H1 (cell line): Measurements from ENCODE around the gene RAPH1. TPM values are rescaled to one million over a fixed set of nuclear protein-coding genes. Genes with fewer than 3 reads are reported as not detected.

Experiments used
- CHD2 ChIP-seq: IDR thresholded peaks from 2 replicates; pipeline ENCODE4 v1.6.1; 2012; ENCODE audit warnings: low read length, improper control_type of control experiment
- GABPA ChIP-seq: IDR thresholded peaks from 2 replicates; pipeline ENCODE4 v1.6.1; 2011; ENCODE audit warnings: mild to moderate bottlenecking, low read length, moderate library complexity, borderline replicate concordance; ENCODE audit not compliant: insufficient read depth
- POLR2A ChIP-seq, 2 experiments: IDR thresholded peaks; 1 replicate in 1 of 2; 2 replicates in 1 of 2; pipeline ENCODE4 v1.6.1; 2011; ENCODE audit warnings: low read depth in 2 of 2, low read length in 2 of 2, mild to moderate bottlenecking in 2 of 2; ENCODE audit errors: control extremely low read depth in 1 of 2
- RBBP5 ChIP-seq: IDR thresholded peaks from 2 replicates; pipeline ENCODE4 v1.7.1; 2012; ENCODE audit warnings: low read depth, mild to moderate bottlenecking, inconsistent platforms, low read length, moderate library complexity, borderline replicate concordance
- SP2 ChIP-seq: IDR thresholded peaks from 2 replicates; pipeline ENCODE4 v1.6.1; 2012; ENCODE audit warnings: mild to moderate bottlenecking, low read length, inconsistent platforms
- polyA plus RNA-seq, 7 experiments: library from polyadenylated mRNA; depleted of rRNA in 3 of 7; stranded (reverse) in 5 of 7; unstranded in 2 of 7; fragments of >200 nt in 5 of 7; fragments of 200-250 nt in 2 of 7; gene quantifications; 1 replicate in 5 of 7; 2 replicates in 1 of 7; 4 replicates in 1 of 7; pipeline versions ENCODE4 v1.2.1 to v1.2.3, GENCODE V29; 2011 to 2013; ENCODE audit warnings: missing spikeins in 2 of 7, mixed read lengths in 2 of 7
- total RNA-seq: library from RNA; stranded (reverse); fragmentation: NEBNext Ultra II Directional; extraction: Animal tissue kit (Norgen Biotek cat#: 25700); gene quantifications from 2 replicates; pipeline ENCODE4 v1.2.1, GENCODE V29; 2021
- TF ChIP-seq, protein P1 (sequence below): IDR thresholded peaks from 2 replicates; pipeline ENCODE4 v1.6.1; 2012; ENCODE audit warnings: inconsistent platforms
- TF ChIP-seq, protein P2 (sequence below): IDR thresholded peaks from 2 replicates; pipeline ENCODE4 v1.6.1; 2012; ENCODE audit warnings: low read length, inconsistent platforms

Gene RAPH1
- total and polyA plus RNA-seq, 2 of the 8 experiments (the other 6 are each of a cell fraction or from before 2014, with no cell fraction given): 3.8 to 27.4 TPM

DNA sequence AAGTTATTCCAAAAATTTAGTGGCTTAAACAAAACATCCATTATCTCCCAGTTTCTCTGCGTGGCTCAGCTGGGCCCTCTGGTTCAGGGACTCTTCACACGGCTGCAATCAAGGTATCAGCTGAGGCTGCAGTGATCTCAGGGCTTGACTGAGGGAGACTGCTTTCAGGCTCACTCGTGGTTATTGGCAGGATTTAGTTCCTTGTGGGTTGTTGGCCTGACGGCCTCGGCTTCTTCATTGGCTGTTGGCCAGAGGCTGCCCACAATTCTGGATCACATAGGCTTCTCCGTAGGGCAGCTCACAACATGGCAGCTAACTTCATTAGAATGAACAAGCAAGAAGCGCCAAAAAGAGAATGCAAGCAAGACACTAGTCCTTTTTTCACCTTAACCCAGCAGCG lies 116.8 kb downstream of the RAPH1 start (continued):
- TF ChIP-seq RBBP5: no peak
- TF ChIP-seq CHD2: no peak
- TF ChIP-seq, protein P1, sequence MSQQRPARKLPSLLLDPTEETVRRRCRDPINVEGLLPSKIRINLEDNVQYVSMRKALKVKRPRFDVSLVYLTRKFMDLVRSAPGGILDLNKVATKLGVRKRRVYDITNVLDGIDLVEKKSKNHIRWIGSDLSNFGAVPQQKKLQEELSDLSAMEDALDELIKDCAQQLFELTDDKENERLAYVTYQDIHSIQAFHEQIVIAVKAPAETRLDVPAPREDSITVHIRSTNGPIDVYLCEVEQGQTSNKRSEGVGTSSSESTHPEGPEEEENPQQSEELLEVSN: no peak
- TF ChIP-seq, protein P2, sequence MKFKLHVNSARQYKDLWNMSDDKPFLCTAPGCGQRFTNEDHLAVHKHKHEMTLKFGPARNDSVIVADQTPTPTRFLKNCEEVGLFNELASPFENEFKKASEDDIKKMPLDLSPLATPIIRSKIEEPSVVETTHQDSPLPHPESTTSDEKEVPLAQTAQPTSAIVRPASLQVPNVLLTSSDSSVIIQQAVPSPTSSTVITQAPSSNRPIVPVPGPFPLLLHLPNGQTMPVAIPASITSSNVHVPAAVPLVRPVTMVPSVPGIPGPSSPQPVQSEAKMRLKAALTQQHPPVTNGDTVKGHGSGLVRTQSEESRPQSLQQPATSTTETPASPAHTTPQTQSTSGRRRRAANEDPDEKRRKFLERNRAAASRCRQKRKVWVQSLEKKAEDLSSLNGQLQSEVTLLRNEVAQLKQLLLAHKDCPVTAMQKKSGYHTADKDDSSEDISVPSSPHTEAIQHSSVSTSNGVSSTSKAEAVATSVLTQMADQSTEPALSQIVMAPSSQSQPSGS: no peak
- no peak for TF ChIP-seq GABPA
- TF ChIP-seq POLR2A (IDR thresholded peaks at IDR 0.05; ENCODE audit: control extremely low read depth in 1 of 2, low read depth in 2 of 2, low read length in 2 of 2): no peak
- TF ChIP-seq SP2: no peak
